Keratinocyte (primary cell): ENCODE results near the gene SEC14L2. TPM values are rescaled to one million over a fixed set of nuclear protein-coding genes. Genes with fewer than 3 reads are reported as not detected.

Experiments used
- DNase-seq: peaks from one replicate; pipeline ENCODE4 v3.0.0-alpha.2; 2011; ENCODE audit warnings: low read depth, missing footprints, low spot score
- FAIRE-seq: peaks from 2 replicates; lab custom pipeline; 2011; peaks lifted over from hg19 to GRCh38; lab: Jason Lieb, UNC
- H2AFZ ChIP-seq: 2 replicates; pipeline ENCODE4 v1.6.0; 2012; ENCODE audit warnings: low read length, control low read depth, inconsistent platforms; ENCODE audit not compliant: control insufficient read depth
- H3K27ac ChIP-seq: 2 replicates; pipeline ENCODE4 v1.5.1; 2011; ENCODE audit warnings: low read length; ENCODE audit not compliant: control insufficient read depth, insufficient read depth
- H3K27me3 ChIP-seq: 3 replicates; pipeline ENCODE4 v1.6.0; 2011; ENCODE audit warnings: low read length; ENCODE audit not compliant: control insufficient read depth, insufficient read depth; ENCODE audit errors: extremely low read depth
- H3K36me3 ChIP-seq, 2 experiments: 2 replicates in 1 of 2; 3 replicates in 1 of 2; pipeline ENCODE4 v1.5.1; 2011; ENCODE audit warnings: low read length in 2 of 2, mild to moderate bottlenecking in 1 of 2; ENCODE audit not compliant: control insufficient read depth in 2 of 2, insufficient read depth in 2 of 2; ENCODE audit errors: extremely low read depth in 1 of 2
- H3K4me1 ChIP-seq: 3 replicates; pipeline ENCODE4 v1.5.1; 2011; ENCODE audit warnings: low read length; ENCODE audit not compliant: control insufficient read depth, insufficient read depth; ENCODE audit errors: extremely low read depth
- H3K4me2 ChIP-seq: 3 replicates; pipeline ENCODE4 v1.6.0; 2011; ENCODE audit warnings: low read depth, low read length; ENCODE audit not compliant: control insufficient read depth, insufficient read depth; ENCODE audit errors: extremely low read depth
- H3K4me3 ChIP-seq, 3 experiments: fragments of 200-600 bp in 1 of 3; sonication (generic) in 1 of 3; 2 replicates in 2 of 3; 3 replicates in 1 of 3; pipeline ENCODE4 v1.5.1; 2011 to 2016; ENCODE audit warnings: low read length in 3 of 3, mild to moderate bottlenecking in 3 of 3, control low read depth in 2 of 3, inconsistent platforms in 1 of 3, low read depth in 1 of 3, mixed read lengths in 1 of 3, mixed run types in 1 of 3, moderate library complexity in 1 of 3; ENCODE audit not compliant: control insufficient read depth in 2 of 3, insufficient read depth in 2 of 3; ENCODE audit errors: extremely low read depth in 1 of 3
- H3K79me2 ChIP-seq: 2 replicates; pipeline ENCODE4 v1.6.0; 2012; ENCODE audit warnings: low read length; ENCODE audit not compliant: control insufficient read depth, insufficient read depth
- H3K9ac ChIP-seq: 3 replicates; pipeline ENCODE4 v1.6.0; 2011; ENCODE audit warnings: low read length; ENCODE audit not compliant: control insufficient read depth, insufficient read depth; ENCODE audit errors: extremely low read depth
- H3K9me1 ChIP-seq: 3 replicates; pipeline ENCODE4 v1.6.0; 2011; ENCODE audit warnings: low read length; ENCODE audit not compliant: control insufficient read depth, insufficient read depth; ENCODE audit errors: extremely low read depth
- H3K9me3 ChIP-seq: 2 replicates; pipeline ENCODE4 v1.5.1; 2012; ENCODE audit warnings: low read depth, low read length; ENCODE audit not compliant: control insufficient read depth
- H4K20me1 ChIP-seq: 3 replicates; pipeline ENCODE4 v1.6.0; 2011; ENCODE audit warnings: low read length; ENCODE audit not compliant: control insufficient read depth, insufficient read depth; ENCODE audit errors: extremely low read depth
- EZH2 ChIP-seq: IDR thresholded peaks from one replicate; pipeline ENCODE4 v1.6.1; 2012; ENCODE audit warnings: inconsistent platforms, mild to moderate bottlenecking, low read length, moderate library complexity
- dilution Hi-C: fragments of 300-500 bp; cut with MboI; formaldehyde crosslinking; loops from one replicate; pipeline ENCODE4 v1.7.0; 2020; ENCODE audit warnings: low sequenced_read_pairs; ENCODE audit not compliant: extremely low pct_ligation_motif_present
- polyA plus RNA-seq, 5 experiments: library from polyadenylated mRNA; depleted of rRNA in 3 of 5; stranded (reverse) in 3 of 5; stranded (forward) in 1 of 5; unstranded in 1 of 5; fragments of >200 nt; gene quantifications; 1 replicate in 1 of 5; 2 replicates in 3 of 5; 3 replicates in 1 of 5; pipeline versions ENCODE4 v1.2.1 to v1.2.3, GENCODE V29; 2011 to 2012; ENCODE audit warnings: missing spikeins in 2 of 5, low read depth in 1 of 5, low replicate concordance in 1 of 5
- TF ChIP-seq, protein P1 (sequence below), 3 experiments: IDR thresholded peaks in 1 of 3; conservative IDR thresholded peaks in 1 of 3; optimal IDR thresholded peaks in 1 of 3; 2 replicates in 2 of 3; 3 replicates in 1 of 3; pipeline versions ENCODE3 to v1.5.1; 2011; ENCODE audit warnings: low read length in 3 of 3, mild to moderate bottlenecking in 3 of 3, moderate library complexity in 2 of 3, control low read depth in 1 of 3, inconsistent platforms in 1 of 3; ENCODE audit not compliant: insufficient read depth in 2 of 3; ENCODE audit errors: extremely low read depth in 1 of 3

SEC14L2 gene
- polyA plus RNA-seq, 1 donor (not counting 4 experiments of a cell fraction or from before 2014, with no cell fraction given) = 103 TPM

DNA sequence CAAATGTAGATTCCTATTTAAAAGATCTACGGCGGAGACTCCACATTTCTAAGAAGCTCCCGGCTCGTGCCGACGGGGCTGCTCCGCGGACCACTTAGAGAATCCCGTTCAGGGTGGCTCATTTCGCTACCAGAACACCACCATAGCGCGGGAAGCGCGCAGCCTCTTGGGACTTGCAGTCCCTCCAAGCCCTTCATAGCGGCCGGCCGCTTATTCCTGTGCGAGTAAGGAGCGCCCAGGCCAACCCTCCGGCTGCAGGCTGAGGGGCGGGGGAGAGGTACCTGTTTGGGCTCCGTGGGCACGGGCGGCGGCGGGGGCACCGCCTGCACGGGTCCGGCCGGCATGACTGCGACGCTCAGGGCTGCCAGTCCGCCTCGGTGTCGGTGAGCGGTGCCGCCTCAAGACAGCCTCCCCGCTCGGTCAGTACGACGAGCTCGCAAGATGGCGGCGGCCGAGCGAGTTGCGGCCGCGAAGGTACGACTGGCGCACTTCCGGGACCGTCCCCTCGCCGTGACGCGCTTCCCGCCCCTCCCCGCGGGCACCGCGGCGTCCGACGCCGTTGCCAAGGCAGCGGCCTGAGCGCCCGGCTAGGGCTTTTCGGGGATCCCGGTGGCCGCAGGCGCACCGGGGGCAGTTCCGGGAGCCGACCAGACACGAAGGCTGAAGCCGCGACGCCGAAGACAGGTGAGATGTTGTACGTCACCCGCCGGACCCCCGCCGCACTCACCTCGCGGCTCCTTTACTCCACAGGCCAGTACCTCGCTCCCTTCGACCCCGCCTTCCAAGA lies 40.2 kb upstream of the SEC14L2 start, which contains the start of the genes CCDC157 and SF3A1:
Gene CCDC157 (plus strand): TSS at position 559 of the 787 bp plus-strand sequence. CDS start 8,994 bp downstream, outside the sequence.
Gene SF3A1 (minus strand): TSS at position 446 of the 787 bp plus-strand sequence. CDS start 102 bp downstream, at position 344.
- H3K36me3 ChIP-seq = peaks cover 6 to 21% of the 10 kb centered on the region in 2 experiments
- H3K9ac ChIP-seq = peak within 1 kb of the TSS; percentile 93
- peaks cover 46% of the 10 kb centered on the region for H3K79me2 ChIP-seq
- peak within 1 kb of the TSS; percentile 97 for H2AFZ ChIP-seq
- H3K4me2 ChIP-seq = peak within 1 kb of the TSS; percentile 95
- H3K9me1 ChIP-seq = peaks cover 5% of the 10 kb centered on the region
- dilution Hi-C loops = no loop called here
- H3K9me3 ChIP-seq = no peaks in the 10 kb centered on the region
- DNase-seq (peak; percentile 30), FAIRE-seq (no peak)
- no peak for TF ChIP-seq EZH2
- TF ChIP-seq, protein P1, sequence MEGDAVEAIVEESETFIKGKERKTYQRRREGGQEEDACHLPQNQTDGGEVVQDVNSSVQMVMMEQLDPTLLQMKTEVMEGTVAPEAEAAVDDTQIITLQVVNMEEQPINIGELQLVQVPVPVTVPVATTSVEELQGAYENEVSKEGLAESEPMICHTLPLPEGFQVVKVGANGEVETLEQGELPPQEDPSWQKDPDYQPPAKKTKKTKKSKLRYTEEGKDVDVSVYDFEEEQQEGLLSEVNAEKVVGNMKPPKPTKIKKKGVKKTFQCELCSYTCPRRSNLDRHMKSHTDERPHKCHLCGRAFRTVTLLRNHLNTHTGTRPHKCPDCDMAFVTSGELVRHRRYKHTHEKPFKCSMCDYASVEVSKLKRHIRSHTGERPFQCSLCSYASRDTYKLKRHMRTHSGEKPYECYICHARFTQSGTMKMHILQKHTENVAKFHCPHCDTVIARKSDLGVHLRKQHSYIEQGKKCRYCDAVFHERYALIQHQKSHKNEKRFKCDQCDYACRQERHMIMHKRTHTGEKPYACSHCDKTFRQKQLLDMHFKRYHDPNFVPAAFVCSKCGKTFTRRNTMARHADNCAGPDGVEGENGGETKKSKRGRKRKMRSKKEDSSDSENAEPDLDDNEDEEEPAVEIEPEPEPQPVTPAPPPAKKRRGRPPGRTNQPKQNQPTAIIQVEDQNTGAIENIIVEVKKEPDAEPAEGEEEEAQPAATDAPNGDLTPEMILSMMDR (optimal IDR thresholded peaks at IDR 0.05 in 1 of 3, IDR thresholded peaks at IDR 0.05 in 1 of 3, conservative IDR thresholded peaks at IDR 0.05 in 1 of 3; ENCODE audit: extremely low read depth in 1 of 3, insufficient read depth in 2 of 3, low read length in 3 of 3) = no peak
- H3K27ac ChIP-seq = peak within 1 kb of the TSS; percentile 91
- H3K4me3 ChIP-seq = peak within 1 kb of the TSS; percentile 91 to 99 (median 95)
- peaks cover 8% of the 10 kb centered on the region for H4K20me1 ChIP-seq
- no peaks in the 10 kb centered on the region for H3K27me3 ChIP-seq
- peaks cover 18% of the 10 kb centered on the region for H3K4me1 ChIP-seq

DNA sequence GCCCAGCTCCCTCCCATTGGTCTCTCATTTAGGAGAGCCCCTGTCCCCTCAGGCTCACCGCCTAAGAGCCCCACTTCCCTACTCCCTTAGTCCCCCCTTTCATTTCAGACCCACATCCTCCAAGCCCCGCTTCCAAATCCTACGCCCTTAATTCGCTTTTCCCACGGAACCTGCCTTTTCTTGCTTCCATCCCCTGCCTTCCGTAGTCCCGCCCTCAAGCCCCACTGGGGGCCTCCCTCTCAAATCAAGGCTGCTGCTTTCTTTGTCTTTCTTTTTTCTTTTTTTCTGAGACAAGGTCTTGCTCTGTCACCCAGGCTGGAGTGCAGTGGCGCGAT lies 39.6 kb upstream of the SEC14L2 start:
- peak overlapping the region; percentile 91 for H3K27ac ChIP-seq
- DNase-seq = no peak
- peak overlapping the region; percentile 97 for H2AFZ ChIP-seq
- no peak for FAIRE-seq
- peak overlapping the region; percentile 93 for H3K9ac ChIP-seq
- peaks cover 40% of the 10 kb centered on the region for H3K79me2 ChIP-seq
- peaks cover 8% of the 10 kb centered on the region for H4K20me1 ChIP-seq
- dilution Hi-C loops = no loop called here
- no peaks in the 10 kb centered on the region for H3K9me3 ChIP-seq
- peak overlapping the region; percentile 91 to 99 (median 95) for H3K4me3 ChIP-seq
- H3K27me3 ChIP-seq = no peaks in the 10 kb centered on the region
- peaks cover 5% of the 10 kb centered on the region for H3K9me1 ChIP-seq
- peaks cover 18% of the 10 kb centered on the region for H3K4me1 ChIP-seq
- peaks cover 6 to 15% of the 10 kb centered on the region in 2 experiments for H3K36me3 ChIP-seq
- peak overlapping the region; percentile 95 for H3K4me2 ChIP-seq
- TF ChIP-seq, protein P1 (optimal IDR thresholded peaks at IDR 0.05 in 1 of 3, IDR thresholded peaks at IDR 0.05 in 1 of 3, conservative IDR thresholded peaks at IDR 0.05 in 1 of 3; ENCODE audit: extremely low read depth in 1 of 3, insufficient read depth in 2 of 3, low read length in 3 of 3) = no peak
- no peak for TF ChIP-seq EZH2
